Brain microvascular endothelial cell (primary cell): ENCODE data around the gene RNF182.
"Not testable (repeated sequence)": the region's sequence is repeated elsewhere in the genome, so short reads cannot be mapped to it uniquely, and the experiment has no call there.

Experiments used
- DNase-seq: peaks from one replicate; pipeline ENCODE4 v3.0.0-alpha.2; 2020
- H3K27ac ChIP-seq: fragments of 250-450 bp; sonication (Bioruptor Pico); 2 replicates; pipeline ENCODE4 v1.5.1; 2020; ENCODE audit warnings: mild to moderate bottlenecking, moderate library complexity
- H3K27me3 ChIP-seq: fragments of 250-450 bp; sonication (Bioruptor Pico); replicated peaks from 2 replicates; pipeline ENCODE4 v1.5.1; 2020; ENCODE audit warnings: mild to moderate bottlenecking
- H3K36me3 ChIP-seq: fragments of 250-450 bp; sonication (Bioruptor Pico); replicated peaks from 2 replicates; pipeline ENCODE4 v1.5.1; 2020; ENCODE audit warnings: mild to moderate bottlenecking
- H3K4me3 ChIP-seq: 2 replicates; pipeline ENCODE4 v1.5.1; 2011; ENCODE audit warnings: low read depth, mild to moderate bottlenecking, control low read depth, low read length, moderate library complexity
- CTCF ChIP-seq: IDR thresholded peaks from 2 replicates; pipeline ENCODE4 v1.5.1; 2011; ENCODE audit warnings: low read depth, mild to moderate bottlenecking, moderate library complexity, low read length, control low read depth, inconsistent platforms; ENCODE audit errors: missing control alignments
- in situ Hi-C: cut with HindIII; loops from 2 replicates; pipeline ENCODE4 v1.10.0; 2017; ENCODE audit warnings: low sequenced_read_pairs, low pct_ligation_motif_present

Gene RNF182

GRCh38 chr6:14012313-14013030 is 87.7 kb downstream of the RNF182 start:
- in situ Hi-C loops, result no loop called here
- TF ChIP-seq CTCF, result no peak
- H3K4me3 ChIP-seq, result no peak overlapping the region
- H3K36me3 ChIP-seq, result no peaks in the 10 kb centered on the region
- no peak for DNase-seq
- H3K27ac ChIP-seq, result no peak overlapping the region
- H3K27me3 ChIP-seq, result no peaks in the 10 kb centered on the region

- Histone ChIP-seq H3K27ac (no peak overlapping the region), H3K4me3 (no peak overlapping the region), H3K27me3 (no peaks in the 10 kb centered on the region), H3K36me3 (no peaks in the 10 kb centered on the region)
- in situ Hi-C loops, result no loop called here
- TF ChIP-seq CTCF, result no peak
- no peak for DNase-seq
These were observed 91.2 kb downstream of the RNF182 start for GRCh38 chr6:14015964-14016363.

GRCh38 chr6:14016432-14016831 is 91.7 kb downstream of the RNF182 start:
- no peak for TF ChIP-seq CTCF
- Histone ChIP-seq H3K27ac (no peak overlapping the region), H3K4me3 (no peak overlapping the region), H3K27me3 (no peaks in the 10 kb centered on the region), H3K36me3 (no peaks in the 10 kb centered on the region)
- in situ Hi-C loops, result no loop called here
- no peak for DNase-seq

DNA sequence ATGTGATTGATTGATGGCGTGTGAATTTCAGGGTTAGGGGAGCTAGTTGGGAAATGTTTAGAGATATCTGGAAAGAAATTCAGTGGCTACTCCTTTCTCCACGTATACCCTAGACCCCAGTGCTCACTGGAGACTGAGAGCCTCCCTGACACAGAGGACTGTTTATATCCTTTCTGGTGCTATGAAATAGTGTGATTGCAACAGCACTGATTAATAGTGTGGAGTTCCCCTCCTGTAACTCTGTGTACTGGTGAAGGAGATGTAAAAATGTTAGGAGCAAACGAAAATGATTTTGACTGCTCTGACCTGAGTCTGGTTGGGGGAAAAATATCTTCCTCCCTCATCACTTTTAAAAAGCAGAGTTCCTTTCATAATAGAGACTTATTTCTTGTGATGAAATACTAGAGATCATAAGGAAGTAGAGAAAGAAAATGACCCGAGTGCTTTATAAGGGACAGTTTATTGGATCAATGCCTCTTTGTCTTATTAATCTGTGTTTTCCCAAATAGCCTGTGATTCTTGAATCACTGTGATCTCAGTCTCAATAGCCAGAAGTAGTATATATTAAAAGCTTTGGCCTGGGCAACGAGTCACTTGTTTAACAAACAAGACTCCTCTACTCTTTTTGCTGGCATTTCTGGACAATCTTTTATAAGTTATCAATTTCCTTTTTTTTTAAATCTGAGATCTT is 92.3 kb downstream of the RNF182 start:
- no peak overlapping the region for H3K4me3 ChIP-seq
- DNase-seq, result no peak

GRCh38 chr6:14017626-14018475 is 93.1 kb downstream of the RNF182 start:
- in situ Hi-C loops, result no loop called here

More for the DNA sequence above, 92.3 kb downstream of the RNF182 start:
- TF ChIP-seq CTCF, result no peak
- in situ Hi-C loops, result no loop called here
- no peak overlapping the region for H3K27ac ChIP-seq
- no peaks in the 10 kb centered on the region for H3K36me3 ChIP-seq
- H3K27me3 ChIP-seq, result no peaks in the 10 kb centered on the region

DNA sequence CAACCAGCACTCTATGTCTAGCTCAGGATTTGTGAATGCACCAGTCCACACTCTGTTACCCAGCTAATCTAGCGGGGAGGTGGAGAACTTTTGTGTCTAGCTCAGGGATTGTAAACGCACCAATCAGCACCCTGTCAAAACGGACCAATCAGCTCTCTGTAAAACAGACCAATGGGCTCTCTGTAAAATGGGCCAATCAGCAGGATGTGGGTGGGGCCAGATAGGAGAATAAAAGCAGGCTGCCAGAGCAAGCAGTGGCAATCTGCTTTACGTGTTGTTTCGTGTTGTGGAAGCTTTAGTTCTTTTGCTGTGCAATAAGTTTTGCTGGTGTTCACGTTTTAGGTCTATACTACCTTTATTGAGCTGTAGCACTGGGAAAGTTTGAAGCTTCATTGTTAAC is 93.8 kb downstream of the RNF182 start:
- H3K4me3 ChIP-seq, H3K36me3 ChIP-seq, in situ Hi-C loops, DNase-seq, H3K27me3 ChIP-seq, H3K27ac ChIP-seq: not testable (repeated sequence)

More at GRCh38 chr6:14017626-14018475, 93.1 kb downstream of the RNF182 start:
- Histone ChIP-seq H3K27me3 (no peaks in the 10 kb centered on the region), H3K36me3 (no peaks in the 10 kb centered on the region), H3K27ac (no peak overlapping the region), H3K4me3 (no peak overlapping the region)
- DNase-seq, result no peak
- no peak for TF ChIP-seq CTCF
